22Rv1 (cell line): ENCODE data around the gene ORM1.

Source experiments
- ZFX ChIP-seq: fragments of 450-650 bp; IDR thresholded peaks from 2 replicates; pipeline ENCODE4 v1.6.1; 2017; ENCODE audit warnings: antibody characterized with exemption, borderline replicate concordance
- TF ChIP-seq, protein P1 (sequence below): fragments of 450-650 bp; IDR thresholded peaks from 2 replicates; pipeline ENCODE4 v1.5.1; 2017; ENCODE audit warnings: mild to moderate bottlenecking

DNA sequence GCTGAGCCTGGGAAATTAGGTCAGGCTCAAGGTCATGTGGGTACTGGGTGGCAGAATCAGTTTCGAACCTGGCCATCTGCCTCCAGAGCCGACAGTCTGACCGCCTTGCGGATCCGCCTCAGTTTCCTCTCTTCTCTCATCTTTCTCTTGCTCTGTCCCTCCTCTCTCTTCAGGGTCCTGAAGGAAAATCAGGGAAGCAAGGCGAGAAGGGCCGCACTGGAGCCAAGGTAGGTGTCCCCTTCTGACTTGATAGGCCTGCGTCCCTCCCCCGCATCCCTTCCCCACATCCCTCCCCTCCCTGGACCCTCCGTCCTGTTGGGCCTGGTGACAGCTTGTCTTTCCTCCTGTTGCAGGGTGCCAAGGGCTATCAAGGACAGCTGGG is 40.8 kb upstream of the ORM1 start:
- TF ChIP-seq, protein P1, sequence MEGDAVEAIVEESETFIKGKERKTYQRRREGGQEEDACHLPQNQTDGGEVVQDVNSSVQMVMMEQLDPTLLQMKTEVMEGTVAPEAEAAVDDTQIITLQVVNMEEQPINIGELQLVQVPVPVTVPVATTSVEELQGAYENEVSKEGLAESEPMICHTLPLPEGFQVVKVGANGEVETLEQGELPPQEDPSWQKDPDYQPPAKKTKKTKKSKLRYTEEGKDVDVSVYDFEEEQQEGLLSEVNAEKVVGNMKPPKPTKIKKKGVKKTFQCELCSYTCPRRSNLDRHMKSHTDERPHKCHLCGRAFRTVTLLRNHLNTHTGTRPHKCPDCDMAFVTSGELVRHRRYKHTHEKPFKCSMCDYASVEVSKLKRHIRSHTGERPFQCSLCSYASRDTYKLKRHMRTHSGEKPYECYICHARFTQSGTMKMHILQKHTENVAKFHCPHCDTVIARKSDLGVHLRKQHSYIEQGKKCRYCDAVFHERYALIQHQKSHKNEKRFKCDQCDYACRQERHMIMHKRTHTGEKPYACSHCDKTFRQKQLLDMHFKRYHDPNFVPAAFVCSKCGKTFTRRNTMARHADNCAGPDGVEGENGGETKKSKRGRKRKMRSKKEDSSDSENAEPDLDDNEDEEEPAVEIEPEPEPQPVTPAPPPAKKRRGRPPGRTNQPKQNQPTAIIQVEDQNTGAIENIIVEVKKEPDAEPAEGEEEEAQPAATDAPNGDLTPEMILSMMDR = no peak
- no peak for TF ChIP-seq ZFX
